ENCODE measurements around the gene AMFR. TPM values are rescaled to one million over a fixed set of nuclear protein-coding genes. Genes with fewer than 3 reads are reported as not detected.

The AMFR gene
- total and polyA plus RNA-seq, 4 donors = 43.3 to 309 (median 98.4) TPM

- H3K36me3 ChIP-seq (ENCODE audit: control insufficient read depth in 4 of 4, insufficient read depth in 3 of 4, low read depth in 1 of 4, low read length in 3 of 4) = peaks cover 0 to 2% (median 0%) of the 10 kb centered on the region in 4 donors
- TF ChIP-seq CTCF (IDR thresholded peaks at IDR 0.05; ENCODE audit: low read depth, low read length, missing input control) = no peak
- TF ChIP-seq HNF4A (conservative IDR thresholded peaks at IDR 0.05) = peak; percentile 35 to 37
- no peak overlapping the region for H3K4me3 ChIP-seq (ENCODE audit: low read depth in 1 of 3, low read length in 3 of 3)
- H3K9me3 ChIP-seq (ENCODE audit: control insufficient read depth in 4 of 4, low read length in 3 of 4) = no peaks in the 10 kb centered on the region
- H3K9ac ChIP-seq (ENCODE audit: low read depth in 1 of 2, low read length in 2 of 2) = no peak overlapping the region
- WGBS = 62% methylated on average over 6 of the region's 6 CpGs
- H3K27ac ChIP-seq (ENCODE audit: low read depth in 1 of 2, low read length in 2 of 2) = no peak overlapping the region
- DNase-seq (ENCODE audit: low spot score) = no peak
- H3K27me3 ChIP-seq (ENCODE audit: control insufficient read depth in 4 of 4, insufficient read depth in 4 of 4, low read length in 3 of 4) = no peaks in the 10 kb centered on the region
- peaks cover 6 to 47% (median 25%) of the 10 kb centered on the region in 4 donors for H3K4me1 ChIP-seq (ENCODE audit: control insufficient read depth in 4 of 4, insufficient read depth in 4 of 4, low read length in 3 of 4)
These were observed 97.5 kb downstream of the AMFR start for GRCh38 chr16:56327929-56328258.

DNA sequence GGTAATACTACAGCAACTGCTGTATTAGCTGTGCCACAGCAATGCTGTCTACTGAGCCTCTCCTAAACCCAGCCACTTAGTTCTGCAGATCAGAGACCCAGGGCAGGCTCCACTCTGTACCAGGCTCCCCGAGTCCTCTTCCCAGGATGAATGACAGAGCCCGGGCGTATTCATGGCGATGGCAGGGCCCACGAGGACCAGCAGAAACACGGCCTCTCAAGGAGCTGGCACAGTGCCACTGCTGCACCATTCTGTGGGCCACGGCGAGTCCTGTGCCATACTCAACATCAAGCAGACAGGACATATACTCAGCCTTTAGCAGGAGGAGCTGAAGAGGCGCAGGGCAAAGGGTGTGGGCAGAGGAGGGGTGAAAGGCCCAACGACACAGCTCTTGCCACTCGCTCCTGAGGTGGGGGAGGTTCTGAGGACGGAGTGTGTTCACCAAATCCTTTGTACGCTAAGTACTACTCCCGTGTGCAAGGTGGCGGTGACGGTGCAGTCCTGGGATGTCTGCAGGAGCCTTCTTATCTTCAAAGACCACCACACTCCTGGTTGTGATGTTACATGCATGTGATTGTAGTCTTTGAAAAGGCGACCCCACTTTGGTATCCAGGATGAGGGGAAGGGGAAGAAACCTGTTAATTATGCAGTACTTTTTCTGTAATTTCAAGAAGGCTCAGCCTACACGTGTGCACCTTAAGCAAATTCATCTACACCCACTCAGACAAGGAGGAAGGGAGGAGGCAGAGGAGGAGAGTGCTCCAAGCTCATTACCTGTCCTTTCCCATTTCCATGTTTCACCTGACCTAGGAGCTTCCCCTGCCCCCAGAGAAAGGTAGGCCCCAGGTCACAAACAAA is 98.0 kb downstream of the AMFR start:
- Histone ChIP-seq H3K4me3 (ENCODE audit: low read depth in 1 of 3, low read length in 3 of 3) (no peak overlapping the region), H3K4me1 (ENCODE audit: control insufficient read depth in 4 of 4, insufficient read depth in 4 of 4, low read length in 3 of 4) (peaks cover 6 to 47% (median 25%) of the 10 kb centered on the region in 4 donors), H3K27me3 (ENCODE audit: control insufficient read depth in 4 of 4, insufficient read depth in 4 of 4, low read length in 3 of 4) (no peaks in the 10 kb centered on the region), H3K36me3 (ENCODE audit: control insufficient read depth in 4 of 4, insufficient read depth in 3 of 4, low read depth in 1 of 4, low read length in 3 of 4) (peaks cover 0 to 2% (median 0%) of the 10 kb centered on the region in 4 donors), H3K27ac (ENCODE audit: low read depth in 1 of 2, low read length in 2 of 2) (no peak overlapping the region), H3K9ac (ENCODE audit: low read depth in 1 of 2, low read length in 2 of 2) (no peak overlapping the region), H3K9me3 (ENCODE audit: control insufficient read depth in 4 of 4, low read length in 3 of 4) (no peaks in the 10 kb centered on the region)
- TF ChIP-seq RXRA (IDR thresholded peaks at IDR 0.05) (no peak), YY1 (IDR thresholded peaks at IDR 0.05) (no peak), TAF1 (conservative IDR thresholded peaks at IDR 0.05) (no peak), FOXA1 (IDR thresholded peaks at IDR 0.05) (no peak), GABPA (IDR thresholded peaks at IDR 0.05 in 1 of 2, conservative IDR thresholded peaks at IDR 0.05 in 1 of 2) (no peak), RAD21 (IDR thresholded peaks at IDR 0.05) (no peak), REST (IDR thresholded peaks at IDR 0.05) (no peak), HNF4G (IDR thresholded peaks at IDR 0.05) (no peak), JUND (IDR thresholded peaks at IDR 0.05) (no peak), HNF4A (conservative IDR thresholded peaks at IDR 0.05) (no peak), FOXA2 (IDR thresholded peaks at IDR 0.05) (no peak), CTCF (IDR thresholded peaks at IDR 0.05; ENCODE audit: low read depth, low read length, missing input control) (no peak), ATF3 (IDR thresholded peaks at IDR 0.05) (no peak), EGR1 (IDR thresholded peaks at IDR 0.05; ENCODE audit: low read depth in 2 of 2) (no peak), NR2F2 (IDR thresholded peaks at IDR 0.05) (no peak), SP1 (IDR thresholded peaks at IDR 0.05) (no peak)
- TF ChIP-seq, protein P1, sequence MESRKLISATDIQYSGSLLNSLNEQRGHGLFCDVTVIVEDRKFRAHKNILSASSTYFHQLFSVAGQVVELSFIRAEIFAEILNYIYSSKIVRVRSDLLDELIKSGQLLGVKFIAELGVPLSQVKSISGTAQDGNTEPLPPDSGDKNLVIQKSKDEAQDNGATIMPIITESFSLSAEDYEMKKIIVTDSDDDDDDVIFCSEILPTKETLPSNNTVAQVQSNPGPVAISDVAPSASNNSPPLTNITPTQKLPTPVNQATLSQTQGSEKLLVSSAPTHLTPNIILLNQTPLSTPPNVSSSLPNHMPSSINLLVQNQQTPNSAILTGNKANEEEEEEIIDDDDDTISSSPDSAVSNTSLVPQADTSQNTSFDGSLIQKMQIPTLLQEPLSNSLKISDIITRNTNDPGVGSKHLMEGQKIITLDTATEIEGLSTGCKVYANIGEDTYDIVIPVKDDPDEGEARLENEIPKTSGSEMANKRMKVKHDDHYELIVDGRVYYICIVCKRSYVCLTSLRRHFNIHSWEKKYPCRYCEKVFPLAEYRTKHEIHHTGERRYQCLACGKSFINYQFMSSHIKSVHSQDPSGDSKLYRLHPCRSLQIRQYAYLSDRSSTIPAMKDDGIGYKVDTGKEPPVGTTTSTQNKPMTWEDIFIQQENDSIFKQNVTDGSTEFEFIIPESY (IDR thresholded peaks at IDR 0.05) = no peak
- TF ChIP-seq, protein P2, sequence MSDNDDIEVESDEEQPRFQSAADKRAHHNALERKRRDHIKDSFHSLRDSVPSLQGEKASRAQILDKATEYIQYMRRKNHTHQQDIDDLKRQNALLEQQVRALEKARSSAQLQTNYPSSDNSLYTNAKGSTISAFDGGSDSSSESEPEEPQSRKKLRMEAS (IDR thresholded peaks at IDR 0.05) = no peak
- WGBS = 93% methylated on average over 18 of the region's 18 CpGs
- no peak for DNase-seq (ENCODE audit: low spot score)

Measured in liver (tissue), 9 donors.